Nephron (organoid): ENCODE data around the gene TNK2.
"Not testable (repeated sequence)": the region's sequence is repeated elsewhere in the genome, so short reads cannot be mapped to it uniquely, and the experiment has no call there.

Experiments
- H3K27ac Mint-ChIP-seq, 3 experiments: 2 replicates each; pipeline ENCODE4 v1.8.0; 2020; ENCODE audit warnings: mixed read lengths in 3 of 3, mild to moderate bottlenecking in 2 of 3, moderate library complexity in 1 of 3
- H3K27me3 Mint-ChIP-seq: 2 replicates; pipeline ENCODE4 v1.8.0; 2021; ENCODE audit warnings: low read depth, mild to moderate bottlenecking, moderate library complexity, mixed read lengths
- H3K36me3 Mint-ChIP-seq: 2 replicates; pipeline ENCODE4 v1.8.0; 2020; ENCODE audit warnings: low read depth, mixed read lengths
- H3K4me1 Mint-ChIP-seq: 2 replicates; pipeline ENCODE4 v1.8.0; 2020; ENCODE audit warnings: mixed read lengths
- H3K4me3 Mint-ChIP-seq, 3 experiments: 2 replicates each; pipeline ENCODE4 v1.8.0; 2020; ENCODE audit warnings: mild to moderate bottlenecking in 3 of 3, mixed read lengths in 3 of 3, moderate library complexity in 2 of 3
- H3K9me3 Mint-ChIP-seq: 2 replicates; pipeline ENCODE4 v1.8.0; 2020; ENCODE audit warnings: mixed read lengths
- TF ChIP-seq, protein P1 (sequence below), 3 experiments: fragments of 200-600 bp; sonication (generic); IDR thresholded peaks; one replicate each; pipeline ENCODE4 v1.5.0; 2021; ENCODE audit warnings: antibody characterized with exemption in 3 of 3; ENCODE audit not compliant: unreplicated experiment in 3 of 3

Gene TNK2

DNA sequence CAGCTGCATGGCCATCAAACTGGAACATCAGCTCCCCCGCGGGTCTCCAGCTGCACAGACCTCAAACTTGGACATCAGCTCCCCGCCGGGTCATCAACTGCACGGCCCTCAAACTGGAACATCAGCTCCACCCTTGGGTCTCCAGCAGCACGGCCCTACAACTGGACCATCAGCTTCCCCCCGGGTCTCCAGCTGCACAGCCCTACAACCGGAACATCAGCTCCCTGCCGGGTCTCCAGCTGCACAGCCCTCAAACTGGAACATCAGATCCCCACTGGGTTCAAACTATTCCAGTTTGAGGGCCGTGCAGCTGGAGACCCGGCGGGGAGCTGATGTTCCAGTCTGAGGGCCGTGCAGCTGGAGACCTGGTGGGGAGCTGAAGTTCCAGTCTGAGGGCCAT is 32.5 kb upstream of the TNK2 start:
- peaks cover 11% of the 10 kb centered on the region for H3K9me3 Mint-ChIP-seq
- H3K36me3 Mint-ChIP-seq: peaks cover 46% of the 10 kb centered on the region
- not testable (repeated sequence) for H3K27me3 Mint-ChIP-seq, H3K4me3 Mint-ChIP-seq, H3K27ac Mint-ChIP-seq, H3K4me1 Mint-ChIP-seq

DNA sequence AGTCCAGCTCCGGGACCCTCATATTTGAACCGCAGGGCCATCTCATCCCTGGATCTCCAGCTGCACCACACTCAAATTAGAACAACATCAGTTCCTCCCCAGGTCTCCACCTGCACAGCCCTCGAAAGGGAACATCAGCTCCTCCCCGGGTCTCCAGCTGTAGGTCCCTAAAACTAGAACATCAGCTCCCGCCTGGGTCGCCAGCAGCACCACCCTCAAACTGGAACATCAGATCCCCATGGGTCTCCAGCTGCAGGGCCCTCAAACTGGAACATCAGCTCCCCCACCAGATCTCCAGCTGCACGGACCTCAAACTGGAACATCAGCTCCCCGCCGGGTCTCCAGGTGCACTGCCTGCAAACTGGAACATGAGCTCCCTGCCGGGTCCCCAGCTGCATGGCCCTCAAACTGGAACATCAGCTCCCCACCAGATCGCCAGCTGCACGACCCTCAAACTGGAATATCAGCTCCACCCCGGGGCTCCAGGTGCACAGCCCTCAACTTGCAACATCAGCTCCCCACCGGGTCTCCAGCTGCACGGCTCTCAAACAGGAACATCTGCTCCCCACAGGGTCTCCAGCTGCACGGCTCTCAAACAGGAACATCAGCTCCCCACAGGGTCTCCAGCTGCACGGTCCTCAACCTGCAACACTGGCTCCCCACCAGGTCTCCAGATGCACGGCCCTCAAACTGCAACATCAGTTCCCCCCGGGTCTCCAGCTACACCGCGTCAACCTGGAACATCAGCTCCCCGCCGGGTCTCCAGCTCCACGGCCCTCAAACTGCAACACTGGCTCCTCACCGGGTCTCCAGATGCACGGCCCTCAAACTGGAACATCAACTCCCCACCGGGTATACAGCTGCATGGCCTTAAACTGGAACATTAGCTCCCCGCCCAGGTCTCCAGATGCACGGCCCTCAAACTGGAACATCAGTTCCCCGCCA is 31.4 kb upstream of the TNK2 start:
- H3K27ac Mint-ChIP-seq: not testable (repeated sequence)

DNA sequence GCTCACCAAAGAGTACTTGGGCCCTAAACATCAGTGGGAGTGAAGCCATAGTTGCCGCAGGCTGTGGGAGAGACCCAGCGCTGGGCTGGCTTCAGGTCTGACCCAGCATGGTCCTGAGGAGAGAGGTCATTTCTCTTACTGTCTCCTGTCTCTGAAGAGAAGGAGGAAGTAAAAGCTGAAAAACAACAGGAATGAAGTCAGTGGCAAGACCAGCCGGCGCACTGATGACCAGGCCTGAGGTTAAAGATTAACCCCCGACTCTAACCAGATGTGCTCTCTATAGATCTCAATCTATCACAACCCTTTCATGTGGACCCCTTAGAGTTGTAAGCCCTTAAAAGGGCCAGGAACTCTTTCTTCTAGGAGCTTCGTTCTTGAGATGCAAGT is 24.7 kb upstream of the TNK2 start:
- not testable (repeated sequence) for H3K27ac Mint-ChIP-seq, H3K9me3 Mint-ChIP-seq, H3K4me3 Mint-ChIP-seq, H3K4me1 Mint-ChIP-seq, H3K36me3 Mint-ChIP-seq, H3K27me3 Mint-ChIP-seq

More for the DNA sequence above, 31.4 kb upstream of the TNK2 start:
- peaks cover 40% of the 10 kb centered on the region for H3K36me3 Mint-ChIP-seq
- not testable (repeated sequence) for H3K4me1 Mint-ChIP-seq, H3K4me3 Mint-ChIP-seq, H3K9me3 Mint-ChIP-seq, H3K27me3 Mint-ChIP-seq

DNA sequence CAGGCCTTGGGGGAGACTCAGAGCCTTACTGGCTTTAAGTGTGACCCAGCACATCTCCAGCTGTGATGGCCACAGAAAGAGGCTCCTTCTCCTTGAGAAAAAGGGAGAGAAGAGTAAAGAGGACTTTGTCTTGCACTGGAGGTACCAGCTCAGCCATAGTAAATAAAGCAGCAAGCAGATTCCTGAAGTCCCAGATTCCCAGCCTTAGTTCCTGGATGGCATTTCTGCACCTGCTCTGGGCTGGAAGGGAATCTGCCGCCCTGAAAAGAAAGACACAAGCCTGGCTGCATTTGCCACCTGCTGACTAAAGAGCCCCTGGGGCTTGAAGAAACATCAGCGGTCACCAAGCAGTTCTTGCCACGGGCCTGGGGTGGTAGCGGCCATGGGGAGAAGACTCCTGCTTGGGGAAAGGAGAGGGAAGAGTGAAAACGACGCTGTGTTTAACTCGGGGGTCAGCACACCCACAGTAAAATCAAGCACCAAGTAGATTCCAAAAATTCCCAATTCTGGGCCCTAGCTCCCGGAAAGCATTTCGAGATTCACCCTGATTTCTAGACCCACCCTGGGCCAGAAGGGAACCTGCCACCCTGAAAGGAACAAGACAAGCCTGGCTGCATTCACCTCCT is 24.2 kb upstream of the TNK2 start:
- H3K9me3 Mint-ChIP-seq: no peaks in the 10 kb centered on the region
- TF ChIP-seq, protein P1, sequence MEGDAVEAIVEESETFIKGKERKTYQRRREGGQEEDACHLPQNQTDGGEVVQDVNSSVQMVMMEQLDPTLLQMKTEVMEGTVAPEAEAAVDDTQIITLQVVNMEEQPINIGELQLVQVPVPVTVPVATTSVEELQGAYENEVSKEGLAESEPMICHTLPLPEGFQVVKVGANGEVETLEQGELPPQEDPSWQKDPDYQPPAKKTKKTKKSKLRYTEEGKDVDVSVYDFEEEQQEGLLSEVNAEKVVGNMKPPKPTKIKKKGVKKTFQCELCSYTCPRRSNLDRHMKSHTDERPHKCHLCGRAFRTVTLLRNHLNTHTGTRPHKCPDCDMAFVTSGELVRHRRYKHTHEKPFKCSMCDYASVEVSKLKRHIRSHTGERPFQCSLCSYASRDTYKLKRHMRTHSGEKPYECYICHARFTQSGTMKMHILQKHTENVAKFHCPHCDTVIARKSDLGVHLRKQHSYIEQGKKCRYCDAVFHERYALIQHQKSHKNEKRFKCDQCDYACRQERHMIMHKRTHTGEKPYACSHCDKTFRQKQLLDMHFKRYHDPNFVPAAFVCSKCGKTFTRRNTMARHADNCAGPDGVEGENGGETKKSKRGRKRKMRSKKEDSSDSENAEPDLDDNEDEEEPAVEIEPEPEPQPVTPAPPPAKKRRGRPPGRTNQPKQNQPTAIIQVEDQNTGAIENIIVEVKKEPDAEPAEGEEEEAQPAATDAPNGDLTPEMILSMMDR (IDR thresholded peaks at IDR 0.05; ENCODE audit: unreplicated experiment in 3 of 3): no peak
- no peaks in the 10 kb centered on the region for H3K27me3 Mint-ChIP-seq
- H3K36me3 Mint-ChIP-seq: peaks cover 3% of the 10 kb centered on the region
- peaks cover 5% of the 10 kb centered on the region for H3K4me1 Mint-ChIP-seq
- peak overlapping the region in 1 of 3 experiments; percentile 30 for H3K27ac Mint-ChIP-seq
- H3K4me3 Mint-ChIP-seq: no peak overlapping the region

DNA sequence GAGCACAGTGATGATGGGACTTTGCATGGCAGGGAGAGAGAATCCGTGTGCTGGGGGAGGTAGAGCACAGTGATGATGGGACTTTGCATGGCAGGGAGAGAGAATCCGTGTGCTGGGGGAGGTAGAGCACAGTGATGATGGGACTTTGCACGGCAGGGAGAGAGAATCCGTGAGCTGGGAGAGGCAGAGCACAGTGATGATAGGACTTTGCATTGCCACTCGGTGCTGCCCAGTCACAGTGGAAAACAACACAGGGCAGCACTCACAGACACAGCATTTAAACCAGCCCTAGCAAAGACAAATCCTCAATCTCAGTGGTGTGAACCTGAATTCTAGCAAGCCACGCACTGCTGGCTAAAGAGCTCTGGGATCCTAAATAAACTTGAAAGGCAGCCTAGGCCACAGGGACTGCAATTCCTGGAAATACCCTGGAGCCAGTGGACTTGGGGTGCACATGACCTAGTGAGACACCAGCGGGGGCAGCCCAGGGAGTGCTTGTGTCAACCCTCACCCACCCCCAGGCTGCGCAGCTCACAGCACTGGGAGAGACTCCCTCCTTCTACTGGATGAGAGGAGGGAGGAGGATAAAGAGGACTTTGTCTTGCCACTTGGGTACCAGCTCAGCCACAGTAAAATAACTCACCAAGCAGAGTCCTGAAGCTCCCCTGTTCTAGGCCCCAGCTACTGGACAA is 23.4 kb upstream of the TNK2 start:
- H3K27me3 Mint-ChIP-seq: no peaks in the 10 kb centered on the region
- no peak overlapping the region for H3K27ac Mint-ChIP-seq
- peaks cover 5% of the 10 kb centered on the region for H3K4me1 Mint-ChIP-seq
- no peak overlapping the region for H3K4me3 Mint-ChIP-seq
- TF ChIP-seq, protein P1 (IDR thresholded peaks at IDR 0.05; ENCODE audit: unreplicated experiment in 3 of 3): no peak
- peaks cover 3% of the 10 kb centered on the region for H3K36me3 Mint-ChIP-seq
- H3K9me3 Mint-ChIP-seq: no peaks in the 10 kb centered on the region

DNA sequence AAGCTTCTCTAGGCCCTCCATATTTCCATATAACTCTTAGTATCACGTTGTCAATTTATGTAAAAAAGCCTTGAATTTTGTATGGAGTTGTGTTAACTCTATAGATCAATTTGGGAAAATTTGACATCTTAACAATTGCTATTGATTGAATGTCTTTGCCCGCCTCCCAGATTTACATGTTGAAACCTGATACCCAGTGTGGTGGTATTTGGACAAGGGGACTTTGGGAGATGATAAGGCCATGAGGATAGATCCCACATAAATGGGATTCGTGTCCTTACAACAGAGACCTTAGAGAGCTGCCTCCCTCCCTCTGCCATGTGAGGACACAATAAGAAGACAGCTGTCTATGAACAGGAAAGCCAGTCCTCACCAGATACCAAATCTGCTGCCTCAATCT is 21.1 kb upstream of the TNK2 start:
- no peak overlapping the region for H3K4me3 Mint-ChIP-seq
- no peaks in the 10 kb centered on the region for H3K9me3 Mint-ChIP-seq
- no peaks in the 10 kb centered on the region for H3K4me1 Mint-ChIP-seq
- H3K36me3 Mint-ChIP-seq: no peaks in the 10 kb centered on the region
- no peak overlapping the region for H3K27ac Mint-ChIP-seq
- H3K27me3 Mint-ChIP-seq: no peaks in the 10 kb centered on the region
- TF ChIP-seq, protein P1 (IDR thresholded peaks at IDR 0.05; ENCODE audit: unreplicated experiment in 3 of 3): no peak

DNA sequence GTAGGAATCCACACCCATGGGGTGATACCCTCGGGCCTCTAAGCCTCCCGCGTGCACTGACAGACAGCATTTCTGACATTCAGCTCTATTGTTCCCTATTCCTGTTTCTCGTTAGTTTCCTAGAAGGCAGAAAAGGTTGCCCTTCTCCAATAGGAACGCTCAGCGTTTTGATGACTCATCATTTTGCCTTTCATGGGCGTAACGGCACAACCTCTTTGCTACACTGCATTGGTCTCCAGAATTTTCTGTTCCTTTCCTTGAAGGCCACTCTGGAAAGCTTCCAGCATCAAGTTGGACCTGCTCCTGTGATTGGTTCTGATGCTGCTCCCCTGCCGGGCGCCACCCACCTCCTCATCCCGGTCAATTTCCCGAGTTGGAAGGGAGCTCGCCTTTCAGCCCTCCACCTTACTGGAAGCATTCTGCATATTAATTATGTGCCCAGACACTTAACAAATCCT is 13.0 kb upstream of the TNK2 start:
- Mint-ChIP-seq H3K27ac (no peak overlapping the region), H3K36me3 (no peaks in the 10 kb centered on the region), H3K4me1 (no peaks in the 10 kb centered on the region), H3K9me3 (no peaks in the 10 kb centered on the region), H3K27me3 (peaks cover 20% of the 10 kb centered on the region), H3K4me3 (no peak overlapping the region)
- TF ChIP-seq, protein P1 (IDR thresholded peaks at IDR 0.05; ENCODE audit: unreplicated experiment in 3 of 3): no peak
